ENCODE results near the gene PLXND1.

PLXND1 gene

DNA sequence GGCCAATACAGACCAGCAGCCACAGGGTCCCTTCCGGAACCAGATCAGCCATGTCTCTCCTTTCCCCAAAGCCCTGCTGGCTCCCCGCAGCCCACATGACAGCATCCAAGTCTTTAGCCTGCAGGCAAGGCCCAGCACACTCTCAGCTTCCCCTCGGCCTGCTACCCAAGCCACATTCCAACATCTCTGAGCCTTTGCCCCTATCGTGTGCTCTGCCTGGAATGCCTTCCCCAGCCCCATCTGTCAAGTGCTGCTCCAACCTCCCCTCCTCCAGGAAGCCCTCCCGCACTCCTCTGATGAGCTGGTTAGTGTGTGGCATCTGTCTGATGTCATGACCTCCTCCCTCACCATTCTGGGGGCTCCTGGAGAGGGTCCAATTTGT lies 8.5 kb downstream of the PLXND1 start:
- TF ChIP-seq Cebpa-rat (IDR thresholded peaks at IDR 0.05), result no peak
- Histone ChIP-seq H3K27ac (peak overlapping the region; percentile 99), H3K9me3 (no peaks in the 10 kb centered on the region), H3K9ac (peak overlapping the region; percentile 87), H3K27me3 (no peaks in the 10 kb centered on the region), H3K4me3 (peak overlapping the region; percentile 55), H3K4me2 (peak overlapping the region; percentile 100), H4K20me1 (peaks cover 54% of the 10 kb centered on the region), H3K4me1 (peaks cover 100% of the 10 kb centered on the region), H3K36me3 (peaks cover 17% of the 10 kb centered on the region)

DNA sequence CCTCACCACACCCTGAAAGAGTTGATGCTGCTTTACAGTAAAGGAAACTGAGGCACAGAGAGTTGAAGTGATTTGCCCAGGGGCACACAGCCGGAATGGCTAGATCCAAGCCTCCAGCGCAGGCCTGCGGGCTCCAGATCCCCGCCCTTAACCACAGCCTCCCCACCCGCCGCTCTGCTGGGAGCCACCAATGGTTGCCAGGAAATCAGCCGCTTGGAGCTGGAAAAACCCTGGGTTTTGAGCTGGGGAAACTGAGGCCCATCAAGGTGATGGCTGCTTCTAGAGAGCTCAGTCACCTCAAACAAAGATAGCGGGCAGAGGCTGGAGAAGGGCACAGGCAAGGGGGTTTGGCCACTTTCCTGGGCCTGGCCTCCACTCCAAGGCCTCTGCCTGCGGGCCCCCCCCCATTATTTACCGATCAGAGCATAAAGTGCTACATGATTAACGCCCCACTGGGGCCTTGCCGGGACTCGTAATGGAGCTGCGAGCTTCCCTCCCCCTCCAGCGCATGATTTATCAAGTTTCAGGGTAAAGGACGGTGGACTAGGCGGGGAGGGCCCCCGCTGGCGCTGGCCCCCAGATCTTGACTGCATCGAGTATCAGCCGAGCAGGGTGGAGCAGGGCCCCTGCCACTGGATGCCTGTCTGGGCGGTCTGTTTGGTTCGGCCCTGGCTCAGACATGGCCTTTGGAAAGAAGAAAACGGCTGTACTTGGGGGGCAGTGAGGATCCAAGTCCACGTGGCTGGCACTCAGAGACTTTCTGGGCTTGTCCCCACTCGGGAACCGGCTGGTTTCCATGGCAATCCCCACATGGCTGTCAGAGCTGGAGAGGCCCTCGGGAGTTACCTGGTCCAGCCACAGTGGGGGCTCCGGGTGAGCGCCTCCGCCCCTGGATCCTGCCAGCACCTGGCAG lies 9.1 kb downstream of the PLXND1 start:
- H3K4me1 ChIP-seq, result peaks cover 98% of the 10 kb centered on the region
- H3K4me3 ChIP-seq, result peak overlapping the region; percentile 55
- peak overlapping the region; percentile 87 for H3K9ac ChIP-seq
- H3K36me3 ChIP-seq, result peaks cover 12% of the 10 kb centered on the region
- H3K4me2 ChIP-seq, result peak overlapping the region; percentile 100
- no peaks in the 10 kb centered on the region for H3K9me3 ChIP-seq
- peak overlapping the region; percentile 99 for H3K27ac ChIP-seq
- H3K27me3 ChIP-seq, result no peaks in the 10 kb centered on the region
- TF ChIP-seq Cebpa-rat (IDR thresholded peaks at IDR 0.05), result no peak
- H4K20me1 ChIP-seq, result peaks cover 48% of the 10 kb centered on the region

DNA sequence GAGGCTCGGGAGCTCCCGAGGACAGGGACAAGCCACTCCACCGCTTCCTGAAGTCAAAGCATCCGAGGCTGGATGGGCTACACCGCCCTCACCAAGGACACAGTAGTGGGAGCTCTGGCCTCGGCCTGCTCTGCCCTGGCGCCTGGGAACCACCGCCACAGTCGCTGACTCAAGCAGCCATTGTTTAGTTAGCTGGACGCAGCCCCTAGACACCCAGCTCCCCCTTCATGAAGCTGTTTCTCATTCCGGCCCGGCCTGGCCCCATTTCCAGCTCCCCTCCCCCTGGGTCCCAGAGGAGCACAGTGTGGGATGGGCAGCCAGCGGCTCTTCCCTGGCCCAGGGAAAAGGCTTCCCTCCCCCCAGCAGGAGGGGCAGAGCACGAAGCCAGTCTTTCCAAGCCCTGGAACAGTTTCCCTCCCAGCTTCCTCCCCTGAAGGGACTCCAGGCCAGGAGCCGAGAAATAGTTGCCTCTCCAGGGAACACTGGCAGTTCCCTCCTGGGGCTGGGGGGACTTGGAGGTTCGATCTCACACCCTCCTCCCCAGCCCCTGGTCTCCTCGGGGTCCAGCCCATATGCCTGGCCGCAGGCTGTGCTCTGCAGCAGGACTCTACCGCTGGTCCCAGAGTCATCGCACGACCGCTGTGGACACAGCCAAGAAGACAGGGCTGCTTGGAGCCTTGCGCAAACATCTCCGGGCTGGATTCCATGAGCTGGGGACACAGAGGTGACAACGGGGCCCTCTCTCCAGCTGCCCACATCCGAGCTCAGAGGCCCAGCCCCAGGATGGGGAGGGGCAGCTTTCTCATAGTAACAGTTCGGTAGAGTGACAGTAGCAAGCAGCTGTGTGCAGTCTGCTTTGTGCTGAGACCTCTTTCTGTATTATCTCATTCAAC lies 10.0 kb downstream of the PLXND1 start:
- H3K36me3 ChIP-seq, result peaks cover 3% of the 10 kb centered on the region
- peaks cover 39% of the 10 kb centered on the region for H4K20me1 ChIP-seq
- H3K4me1 ChIP-seq, result peaks cover 98% of the 10 kb centered on the region
- H3K4me3 ChIP-seq, result peak overlapping the region; percentile 55
- peak overlapping the region; percentile 87 for H3K9ac ChIP-seq
- H3K27ac ChIP-seq, result peak overlapping the region; percentile 99
- no peaks in the 10 kb centered on the region for H3K27me3 ChIP-seq
- H3K4me2 ChIP-seq, result peak overlapping the region; percentile 100
- H3K9me3 ChIP-seq, result no peaks in the 10 kb centered on the region
- TF ChIP-seq Cebpa-rat (IDR thresholded peaks at IDR 0.05), result peak; percentile 51; the same call in 1 of the 2 replicates

DNA sequence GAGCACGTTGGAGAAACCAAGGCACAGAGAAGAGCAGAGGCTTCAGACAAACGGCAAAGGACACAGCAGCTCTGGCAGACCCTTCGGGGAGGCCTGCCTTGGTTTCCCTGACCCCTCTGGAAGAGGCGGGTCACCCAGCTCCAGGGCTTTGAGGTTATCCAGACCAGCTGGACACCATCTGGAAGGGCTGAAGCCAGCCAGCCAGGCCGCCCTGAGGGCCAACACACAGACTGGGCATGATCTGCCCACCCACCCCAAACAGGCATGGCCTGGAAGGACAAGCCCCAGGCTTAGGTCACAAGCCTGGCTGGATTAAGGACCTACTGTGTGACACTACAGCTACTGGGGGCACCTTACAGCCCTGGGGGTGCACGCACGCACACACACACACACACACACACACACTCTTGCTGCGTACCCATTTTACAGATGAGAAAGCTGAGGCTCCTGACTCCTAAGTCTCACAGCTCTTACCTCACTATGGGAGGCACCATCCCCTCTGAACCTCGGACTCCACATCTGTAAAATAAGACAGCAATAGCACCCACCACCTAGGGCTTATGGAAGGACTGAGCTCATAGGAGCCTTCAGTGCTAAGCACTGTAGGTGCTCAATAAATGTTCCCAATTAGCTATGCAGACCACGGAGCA lies 10.8 kb downstream of the PLXND1 start:
- Histone ChIP-seq H3K4me1 (peaks cover 98% of the 10 kb centered on the region), H3K4me2 (peak overlapping the region; percentile 100), H3K9ac (peak overlapping the region; percentile 87), H3K9me3 (no peaks in the 10 kb centered on the region), H3K27ac (peak overlapping the region; percentile 99), H3K4me3 (peak overlapping the region; percentile 62), H3K36me3 (no peaks in the 10 kb centered on the region), H3K27me3 (no peaks in the 10 kb centered on the region), H4K20me1 (peaks cover 31% of the 10 kb centered on the region)
- TF ChIP-seq Cebpa-rat (IDR thresholded peaks at IDR 0.05), result no peak

DNA sequence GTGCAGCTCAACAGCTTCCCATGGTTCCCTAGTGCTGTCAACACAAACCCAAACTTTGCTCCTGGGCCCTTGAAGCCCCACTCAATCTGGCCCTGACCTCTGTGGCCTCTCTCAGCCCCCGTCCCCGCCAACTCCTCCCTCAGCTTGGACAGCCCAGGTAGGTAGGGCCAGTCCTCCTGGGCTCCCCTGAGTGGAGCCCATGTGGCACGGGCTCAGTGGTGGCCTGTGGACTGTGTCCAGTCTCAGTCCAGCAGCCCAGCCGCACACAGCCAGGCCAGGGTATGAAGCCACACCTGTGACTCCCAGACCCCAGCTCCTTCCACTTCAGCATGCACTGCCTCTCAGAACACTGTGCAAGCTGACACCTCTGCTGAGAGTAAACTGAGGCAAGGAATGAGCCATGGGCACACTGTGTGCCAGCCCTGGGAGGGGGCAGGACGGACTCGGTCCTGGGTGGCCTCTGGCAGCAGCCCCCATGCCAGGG lies 11.5 kb downstream of the PLXND1 start:
- peak overlapping the region; percentile 62; the same call in 1 of the 2 replicates for H3K4me3 ChIP-seq
- peaks cover 98% of the 10 kb centered on the region for H3K4me1 ChIP-seq
- peaks cover 24% of the 10 kb centered on the region for H4K20me1 ChIP-seq
- peak overlapping the region; percentile 87 for H3K9ac ChIP-seq
- TF ChIP-seq Cebpa-rat (IDR thresholded peaks at IDR 0.05), result no peak
- peak overlapping the region; percentile 100 for H3K4me2 ChIP-seq
- H3K27ac ChIP-seq, result peak overlapping the region; percentile 99
- no peaks in the 10 kb centered on the region for H3K9me3 ChIP-seq
- H3K27me3 ChIP-seq, result no peaks in the 10 kb centered on the region
- no peaks in the 10 kb centered on the region for H3K36me3 ChIP-seq

DNA sequence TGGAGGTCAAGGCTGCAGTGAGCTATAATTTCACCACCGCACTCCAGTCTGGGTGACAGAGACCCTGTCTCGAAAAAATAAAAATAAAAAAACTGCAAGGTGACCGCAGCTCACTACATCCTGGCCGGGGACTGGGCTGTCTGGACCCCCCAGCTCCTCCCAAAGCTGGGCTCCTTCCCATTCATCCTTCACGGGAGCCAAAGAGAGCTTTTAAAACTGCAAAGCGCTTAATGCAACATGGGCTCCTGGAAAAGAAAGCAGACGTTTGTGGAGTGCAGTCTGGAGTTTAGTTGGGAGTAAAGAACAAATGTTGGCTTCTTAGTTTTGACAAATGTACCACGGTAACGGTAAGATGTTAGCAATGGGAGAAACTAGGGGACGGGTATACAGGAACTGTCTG lies 12.1 kb downstream of the PLXND1 start:
- TF ChIP-seq Cebpa-rat (IDR thresholded peaks at IDR 0.05), result no peak
- H3K9me3 ChIP-seq, result no peaks in the 10 kb centered on the region
- peak overlapping the region; percentile 99 for H3K27ac ChIP-seq
- peak overlapping the region; percentile 100 for H3K4me2 ChIP-seq
- H4K20me1 ChIP-seq, result peaks cover 18% of the 10 kb centered on the region
- H3K27me3 ChIP-seq, result no peaks in the 10 kb centered on the region
- peaks cover 98% of the 10 kb centered on the region for H3K4me1 ChIP-seq
- peak overlapping the region; percentile 62 for H3K4me3 ChIP-seq
- H3K36me3 ChIP-seq, result no peaks in the 10 kb centered on the region
- H3K9ac ChIP-seq, result peak overlapping the region; percentile 87

DNA sequence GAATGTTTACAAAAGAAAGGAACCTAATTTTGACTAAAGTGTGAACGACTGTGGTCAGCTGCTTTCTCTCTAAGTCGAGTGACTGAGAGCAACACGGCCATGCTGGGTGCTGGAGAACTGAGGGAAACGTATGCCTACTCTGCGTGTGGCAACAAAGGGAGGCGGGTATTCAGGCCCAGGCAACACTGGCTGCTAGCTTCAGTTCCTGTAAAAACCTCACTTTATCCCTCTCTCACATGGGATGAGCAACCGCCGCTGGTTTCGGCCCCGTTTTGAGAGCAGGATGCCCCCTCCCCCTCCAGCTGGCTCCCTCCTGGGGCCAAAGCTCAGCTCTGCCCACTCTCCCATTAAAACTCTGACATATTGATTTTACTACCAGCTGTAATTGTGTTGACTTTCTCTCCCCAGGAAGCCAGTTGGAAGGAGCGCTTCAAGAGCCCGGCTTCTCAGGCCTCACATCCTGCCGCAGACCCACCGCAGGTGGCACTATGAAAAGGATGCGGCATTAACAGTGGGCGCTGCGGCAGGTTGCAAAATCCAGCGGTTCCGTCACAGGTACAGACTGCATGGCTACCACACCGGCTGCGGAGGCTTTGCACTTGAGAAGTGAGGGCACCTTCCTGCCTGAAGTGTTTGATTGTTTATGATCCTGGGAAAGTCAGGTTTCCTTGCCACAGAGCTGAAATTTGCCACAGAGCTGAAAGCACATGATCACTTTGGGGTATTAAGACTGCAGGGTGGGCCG lies 12.7 kb downstream of the PLXND1 start:
- Histone ChIP-seq H3K4me3 (peak overlapping the region; percentile 62), H3K4me2 (peak overlapping the region; percentile 100), H3K36me3 (no peaks in the 10 kb centered on the region), H3K27ac (peak overlapping the region; percentile 99), H4K20me1 (peaks cover 12% of the 10 kb centered on the region), H3K9ac (peak overlapping the region; percentile 87), H3K9me3 (no peaks in the 10 kb centered on the region), H3K4me1 (peaks cover 98% of the 10 kb centered on the region), H3K27me3 (no peaks in the 10 kb centered on the region)
- TF ChIP-seq Cebpa-rat (IDR thresholded peaks at IDR 0.05), result no peak

DNA sequence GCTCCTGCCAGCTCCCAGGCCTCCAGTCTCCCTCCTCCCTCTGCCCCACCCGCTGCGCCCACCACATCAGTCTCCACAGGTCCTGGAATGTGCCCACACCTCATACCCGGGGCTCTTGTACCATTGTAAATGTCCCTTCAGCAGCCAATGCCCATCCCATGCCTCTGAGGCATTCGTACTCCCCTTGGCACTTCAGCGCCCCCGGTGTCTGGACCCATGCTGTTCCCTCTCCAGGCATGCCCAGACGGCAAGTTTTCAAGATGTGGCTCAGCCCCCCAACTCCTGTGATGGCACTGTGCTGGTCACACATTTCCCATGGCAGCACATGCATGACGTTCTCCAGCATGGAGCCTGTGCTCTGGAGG lies 13.3 kb downstream of the PLXND1 start:
- H3K4me1 ChIP-seq, result peaks cover 98% of the 10 kb centered on the region
- H3K36me3 ChIP-seq, result peaks cover 5% of the 10 kb centered on the region; the same call in 1 of the 2 replicates
- H3K27me3 ChIP-seq, result no peaks in the 10 kb centered on the region
- no peak for TF ChIP-seq Cebpa-rat (IDR thresholded peaks at IDR 0.05)
- H3K4me2 ChIP-seq, result peak overlapping the region; percentile 100
- peaks cover 6% of the 10 kb centered on the region for H4K20me1 ChIP-seq
- peak overlapping the region; percentile 62 for H3K4me3 ChIP-seq
- no peaks in the 10 kb centered on the region for H3K9me3 ChIP-seq
- peak overlapping the region; percentile 87 for H3K9ac ChIP-seq
- peak overlapping the region; percentile 99 for H3K27ac ChIP-seq

Data from BLaER1 (cell line).